MM.1S (cell line): Measurements from ENCODE around the gene NCOA1.

Experiments
- DNase-seq: peaks from one replicate; pipeline ENCODE4 v3.0.0-alpha.2; 2015
- H2AFZ ChIP-seq: fragments of 300-600 bp; sonication (generic); 2 replicates; pipeline ENCODE4 v1.6.0; 2016; ENCODE audit warnings: antibody characterized with exemption, low read length
- H3F3A ChIP-seq: fragments of 300-600 bp; sonication (generic); 2 replicates; pipeline ENCODE4 v1.6.1; 2016; ENCODE audit warnings: mild to moderate bottlenecking, antibody characterized with exemption, low read length, moderate library complexity, mixed read lengths; ENCODE audit not compliant: insufficient read depth
- H3K27ac ChIP-seq: fragments of 300-600 bp; sonication (generic); 2 replicates; pipeline ENCODE4 v1.5.1; 2016; ENCODE audit warnings: mild to moderate bottlenecking, low read length
- H3K27me3 ChIP-seq: fragments of 300-600 bp; sonication (generic); replicated peaks from 2 replicates; pipeline ENCODE4 v1.6.0; 2016; ENCODE audit warnings: low read length; ENCODE audit not compliant: insufficient read depth
- H3K36me3 ChIP-seq: fragments of 300-600 bp; sonication (generic); replicated peaks from 2 replicates; pipeline ENCODE4 v1.6.1; 2016; ENCODE audit warnings: mild to moderate bottlenecking, low read length, mixed read lengths; ENCODE audit not compliant: insufficient read depth
- H3K4me1 ChIP-seq: fragments of 300-600 bp; sonication (generic); 2 replicates; pipeline ENCODE4 v1.6.1; 2016; ENCODE audit warnings: low read length, mixed read lengths
- H3K4me2 ChIP-seq: fragments of 300-600 bp; sonication (generic); 2 replicates; pipeline ENCODE4 v1.6.0; 2016; ENCODE audit warnings: low read depth, low read length
- H3K4me3 ChIP-seq: fragments of 300-600 bp; sonication (generic); 2 replicates; pipeline ENCODE4 v1.5.1; 2016; ENCODE audit warnings: low read length, mixed read lengths
- H3K79me2 ChIP-seq: fragments of 300-600 bp; sonication (generic); 2 replicates; pipeline ENCODE4 v1.6.1; 2016; ENCODE audit warnings: mixed run types, low read length, mixed read lengths
- H3K9ac ChIP-seq: fragments of 300-600 bp; sonication (generic); 2 replicates; pipeline ENCODE4 v1.6.1; 2016; ENCODE audit warnings: low read length, mixed read lengths
- H3K9me2 ChIP-seq: fragments of 300-600 bp; sonication (generic); replicated peaks from 2 replicates; pipeline ENCODE4 v1.6.1; 2016; ENCODE audit warnings: mild to moderate bottlenecking, low read length, mixed read lengths; ENCODE audit not compliant: insufficient read depth
- H3K9me3 ChIP-seq: fragments of 300-600 bp; sonication (generic); replicated peaks from 2 replicates; pipeline ENCODE4 v1.6.1; 2016; ENCODE audit warnings: mild to moderate bottlenecking, low read length, mixed read lengths; ENCODE audit not compliant: insufficient read depth
- H4K20me1 ChIP-seq: fragments of 300-600 bp; sonication (generic); 2 replicates; pipeline ENCODE4 v1.6.1; 2016; ENCODE audit warnings: mild to moderate bottlenecking, low read length, moderate library complexity, mixed read lengths; ENCODE audit not compliant: insufficient read depth
- EZH2 ChIP-seq: fragments of 300-600 bp; sonication (generic); optimal IDR thresholded peaks from 2 replicates; pipeline ENCODE3; 2017; ENCODE audit warnings: low read depth, mild to moderate bottlenecking, antibody characterized with exemption, low read length, mixed read lengths
- EZH2phosphoT487 ChIP-seq: fragments of 300-600 bp; sonication (generic); IDR thresholded peaks from 2 replicates; pipeline ENCODE4 v1.6.1; 2018; ENCODE audit warnings: antibody characterized with exemption, low read length
- TF ChIP-seq, protein P1 (sequence below): fragments of 300-600 bp; sonication (generic); IDR thresholded peaks from 2 replicates; pipeline ENCODE4 v1.5.1; 2016; ENCODE audit warnings: antibody characterized with exemption, low read length, mixed read lengths

Gene NCOA1

DNA sequence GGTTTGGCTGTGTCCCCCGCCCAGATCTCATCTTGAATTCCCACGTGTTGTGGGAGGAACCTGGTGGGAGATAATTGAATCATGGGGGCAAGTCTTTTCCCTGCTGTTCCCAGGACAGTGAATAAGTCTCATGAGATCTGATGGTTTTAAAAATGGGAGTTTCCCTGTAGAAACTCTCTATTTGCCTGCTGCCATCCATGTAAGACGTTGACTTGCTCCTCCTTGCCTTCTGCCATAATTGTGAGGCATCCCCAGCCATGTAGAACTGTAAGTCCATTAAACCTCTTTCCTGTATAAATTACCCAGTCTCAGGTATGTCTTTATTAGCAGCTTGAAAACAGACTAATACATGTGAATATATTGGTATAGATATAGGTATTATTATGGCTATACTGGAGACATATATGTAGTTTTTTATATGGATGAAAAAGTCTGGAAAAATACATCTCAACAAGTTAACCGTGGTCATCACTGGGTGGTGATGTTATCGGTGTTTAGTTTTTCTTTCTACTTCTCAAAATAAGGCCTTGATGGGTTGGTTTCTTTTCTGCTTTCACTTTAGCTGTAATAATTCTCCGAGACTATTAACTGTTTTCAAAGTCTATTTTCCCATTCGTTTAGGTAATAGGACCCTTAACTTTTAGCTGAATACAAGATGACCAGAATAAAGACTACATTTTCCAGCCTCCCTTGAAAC lies 39.1 kb upstream of the NCOA1 start:
- Histone ChIP-seq H3K4me1 (no peaks in the 10 kb centered on the region), H3K9me3 (no peaks in the 10 kb centered on the region), H3K4me3 (no peak overlapping the region), H3K9ac (no peak overlapping the region), H3K27me3 (no peaks in the 10 kb centered on the region), H3K27ac (no peak overlapping the region), H3K9me2 (no peaks in the 10 kb centered on the region), H3F3A (no peaks in the 10 kb centered on the region), H3K36me3 (no peaks in the 10 kb centered on the region), H4K20me1 (no peaks in the 10 kb centered on the region), H3K79me2 (no peaks in the 10 kb centered on the region), H2AFZ (no peak overlapping the region), H3K4me2 (peak overlapping the region; percentile 14; the same call in 1 of the 2 replicates)
- DNase-seq, result no peak
- TF ChIP-seq EZH2phosphoT487 (no peak), EZH2 (no peak)
- TF ChIP-seq, protein P1, sequence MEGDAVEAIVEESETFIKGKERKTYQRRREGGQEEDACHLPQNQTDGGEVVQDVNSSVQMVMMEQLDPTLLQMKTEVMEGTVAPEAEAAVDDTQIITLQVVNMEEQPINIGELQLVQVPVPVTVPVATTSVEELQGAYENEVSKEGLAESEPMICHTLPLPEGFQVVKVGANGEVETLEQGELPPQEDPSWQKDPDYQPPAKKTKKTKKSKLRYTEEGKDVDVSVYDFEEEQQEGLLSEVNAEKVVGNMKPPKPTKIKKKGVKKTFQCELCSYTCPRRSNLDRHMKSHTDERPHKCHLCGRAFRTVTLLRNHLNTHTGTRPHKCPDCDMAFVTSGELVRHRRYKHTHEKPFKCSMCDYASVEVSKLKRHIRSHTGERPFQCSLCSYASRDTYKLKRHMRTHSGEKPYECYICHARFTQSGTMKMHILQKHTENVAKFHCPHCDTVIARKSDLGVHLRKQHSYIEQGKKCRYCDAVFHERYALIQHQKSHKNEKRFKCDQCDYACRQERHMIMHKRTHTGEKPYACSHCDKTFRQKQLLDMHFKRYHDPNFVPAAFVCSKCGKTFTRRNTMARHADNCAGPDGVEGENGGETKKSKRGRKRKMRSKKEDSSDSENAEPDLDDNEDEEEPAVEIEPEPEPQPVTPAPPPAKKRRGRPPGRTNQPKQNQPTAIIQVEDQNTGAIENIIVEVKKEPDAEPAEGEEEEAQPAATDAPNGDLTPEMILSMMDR, result no peak

- Histone ChIP-seq H3K4me3 (no peak overlapping the region), H3F3A (no peaks in the 10 kb centered on the region), H3K79me2 (no peaks in the 10 kb centered on the region), H3K4me2 (peak overlapping the region; percentile 14; the same call in 1 of the 2 replicates), H3K4me1 (no peaks in the 10 kb centered on the region), H3K9me3 (no peaks in the 10 kb centered on the region), H3K27ac (no peak overlapping the region), H2AFZ (no peak overlapping the region), H3K36me3 (no peaks in the 10 kb centered on the region), H3K9me2 (no peaks in the 10 kb centered on the region), H4K20me1 (no peaks in the 10 kb centered on the region), H3K27me3 (no peaks in the 10 kb centered on the region), H3K9ac (no peak overlapping the region)
- TF ChIP-seq, protein P1, result no peak
- TF ChIP-seq EZH2phosphoT487 (no peak), EZH2 (no peak)
- DNase-seq, result no peak
Measured at GRCh38 chr2:24452502-24452885, 38.6 kb upstream of the NCOA1 start.

- no peaks in the 10 kb centered on the region for H3K27me3 ChIP-seq
- H3K9me3 ChIP-seq, result no peaks in the 10 kb centered on the region
- TF ChIP-seq EZH2phosphoT487, result no peak
- no peak for TF ChIP-seq EZH2
- TF ChIP-seq, protein P1, result no peak
- no peak overlapping the region for H3K4me2 ChIP-seq
- no peak for DNase-seq
- H3K79me2 ChIP-seq, result no peaks in the 10 kb centered on the region
- no peak overlapping the region for H3K9ac ChIP-seq
- no peaks in the 10 kb centered on the region for H3K4me1 ChIP-seq
- no peaks in the 10 kb centered on the region for H3K9me2 ChIP-seq
- no peak overlapping the region for H3K4me3 ChIP-seq
- no peaks in the 10 kb centered on the region for H3F3A ChIP-seq
- no peaks in the 10 kb centered on the region for H3K36me3 ChIP-seq
- no peaks in the 10 kb centered on the region for H4K20me1 ChIP-seq
- no peak overlapping the region for H2AFZ ChIP-seq
- H3K27ac ChIP-seq, result no peak overlapping the region
Measured at GRCh38 chr2:24453379-24454073, 37.5 kb upstream of the NCOA1 start.
